GM12878 (cell line): ENCODE results near the gene SMIM28.

Experiments used
- BHLHE40 ChIP-seq, 2 experiments: fragments of 450-650 bp in 1 of 2; IDR thresholded peaks; 2 replicates each; pipeline ENCODE4 v1.6.1; 2011 to 2017; ENCODE audit warnings: low read depth in 2 of 2, borderline replicate concordance in 1 of 2, improper control_type of control experiment in 1 of 2, low read length in 1 of 2, mild to moderate bottlenecking in 1 of 2
- POLR2A ChIP-seq: IDR thresholded peaks from 2 replicates; pipeline ENCODE4 v1.6.1; 2011; ENCODE audit warnings: low read depth, mild to moderate bottlenecking, low read length

GRCh38 chr6:138347864-138348263, 29.8 kb upstream of the SMIM28 start:
- TF ChIP-seq POLR2A (no peak), BHLHE40 (IDR thresholded peaks at IDR 0.05; ENCODE audit: borderline replicate concordance in 1 of 2, low read depth in 2 of 2, low read length in 1 of 2) (no peak)
